ENCODE results near the gene KIF2C.

Gene KIF2C

GRCh38 chr1:44700573-44700972, 39.1 kb upstream of the KIF2C start:
- H3K36me3 ChIP-seq (ENCODE audit: low read depth), result no peaks in the 10 kb centered on the region
- no peak for ATAC-seq (ENCODE audit: low read depth)
- TF ChIP-seq CTCF (IDR thresholded peaks at IDR 0.05; ENCODE audit: poor library complexity, severe bottlenecking), result no peak
- H3K27ac ChIP-seq (ENCODE audit: poor library complexity, severe bottlenecking), result no peak overlapping the region
- H3K27me3 ChIP-seq (ENCODE audit: insufficient read depth, poor library complexity, severe bottlenecking), result no peaks in the 10 kb centered on the region
- H3K4me1 ChIP-seq (ENCODE audit: insufficient read depth, poor library complexity, severe bottlenecking), result peaks cover 6% of the 10 kb centered on the region
- no peaks in the 10 kb centered on the region for H3K9me3 ChIP-seq (ENCODE audit: severe bottlenecking)
- H3K4me3 ChIP-seq (ENCODE audit: severe bottlenecking), result no peak overlapping the region
- DNase-seq (ENCODE audit: low spot score), result no peak

GRCh38 chr1:44701141-44701573, 38.5 kb upstream of the KIF2C start:
- no peak for TF ChIP-seq CTCF (IDR thresholded peaks at IDR 0.05; ENCODE audit: poor library complexity, severe bottlenecking)
- H3K27ac ChIP-seq (ENCODE audit: poor library complexity, severe bottlenecking), result no peak overlapping the region
- no peak for DNase-seq (ENCODE audit: low spot score)

GRCh38 chr1:44705470-44705869, 34.2 kb upstream of the KIF2C start:
- TF ChIP-seq CTCF (IDR thresholded peaks at IDR 0.05; ENCODE audit: poor library complexity, severe bottlenecking), result no peak
- no peaks in the 10 kb centered on the region for H3K27me3 ChIP-seq (ENCODE audit: insufficient read depth, poor library complexity, severe bottlenecking)
- H3K4me1 ChIP-seq (ENCODE audit: insufficient read depth, poor library complexity, severe bottlenecking), result peaks cover 6% of the 10 kb centered on the region
- DNase-seq (ENCODE audit: low spot score), result no peak
- no peaks in the 10 kb centered on the region for H3K36me3 ChIP-seq (ENCODE audit: low read depth)
- H3K9me3 ChIP-seq (ENCODE audit: severe bottlenecking), result no peaks in the 10 kb centered on the region
- no peak overlapping the region for H3K4me3 ChIP-seq (ENCODE audit: severe bottlenecking)
- no peak overlapping the region for H3K27ac ChIP-seq (ENCODE audit: poor library complexity, severe bottlenecking)
- ATAC-seq (ENCODE audit: low read depth), result no peak

More at GRCh38 chr1:44701141-44701573, 38.5 kb upstream of the KIF2C start:
- H3K36me3 ChIP-seq (ENCODE audit: low read depth), result no peaks in the 10 kb centered on the region
- H3K4me3 ChIP-seq (ENCODE audit: severe bottlenecking), result no peak overlapping the region
- no peaks in the 10 kb centered on the region for H3K27me3 ChIP-seq (ENCODE audit: insufficient read depth, poor library complexity, severe bottlenecking)
- no peaks in the 10 kb centered on the region for H3K9me3 ChIP-seq (ENCODE audit: severe bottlenecking)
- peaks cover 6% of the 10 kb centered on the region for H3K4me1 ChIP-seq (ENCODE audit: insufficient read depth, poor library complexity, severe bottlenecking)
- ATAC-seq (ENCODE audit: low read depth), result peak; percentile 77

- DNase-seq (ENCODE audit: low spot score) (no peak), ATAC-seq (ENCODE audit: low read depth) (no peak)
- TF ChIP-seq CTCF (IDR thresholded peaks at IDR 0.05; ENCODE audit: poor library complexity, severe bottlenecking), result no peak
- Histone ChIP-seq H3K27ac (ENCODE audit: poor library complexity, severe bottlenecking) (no peak overlapping the region), H3K27me3 (ENCODE audit: insufficient read depth, poor library complexity, severe bottlenecking) (no peaks in the 10 kb centered on the region), H3K9me3 (ENCODE audit: severe bottlenecking) (no peaks in the 10 kb centered on the region), H3K4me1 (ENCODE audit: insufficient read depth, poor library complexity, severe bottlenecking) (peaks cover 2% of the 10 kb centered on the region), H3K4me3 (ENCODE audit: severe bottlenecking) (no peak overlapping the region), H3K36me3 (ENCODE audit: low read depth) (no peaks in the 10 kb centered on the region)
Observed at GRCh38 chr1:44705938-44706337, 33.7 kb upstream of the KIF2C start.

GRCh38 chr1:44707112-44707881, 32.3 kb upstream of the KIF2C start:
- H3K36me3 ChIP-seq (ENCODE audit: low read depth), result no peaks in the 10 kb centered on the region
- H3K9me3 ChIP-seq (ENCODE audit: severe bottlenecking), result no peaks in the 10 kb centered on the region
- ATAC-seq (ENCODE audit: low read depth) (peak; percentile 99), DNase-seq (ENCODE audit: low spot score) (peak; percentile 62)
- H3K4me1 ChIP-seq (ENCODE audit: insufficient read depth, poor library complexity, severe bottlenecking), result no peaks in the 10 kb centered on the region
- no peaks in the 10 kb centered on the region for H3K27me3 ChIP-seq (ENCODE audit: insufficient read depth, poor library complexity, severe bottlenecking)
- H3K4me3 ChIP-seq (ENCODE audit: severe bottlenecking), result no peak overlapping the region
- H3K27ac ChIP-seq (ENCODE audit: poor library complexity, severe bottlenecking), result peak overlapping the region; percentile 46
- TF ChIP-seq CTCF (IDR thresholded peaks at IDR 0.05; ENCODE audit: poor library complexity, severe bottlenecking), result no peak

Data from RWPE2 (cell line).